ENCODE data around the gene FAM13C.

The FAM13C gene

GRCh38 chr10:59266321-59266720, 96.0 kb downstream of the FAM13C start:
- DNase-seq (ENCODE audit: low spot score): no peak
- no peak overlapping the region for H3K27ac ChIP-seq
- H3K4me3 ChIP-seq: no peak overlapping the region

GRCh38 chr10:59265141-59265540, 97.2 kb downstream of the FAM13C start:
- no peak for DNase-seq (ENCODE audit: low spot score)
- no peak overlapping the region for H3K4me3 ChIP-seq
- no peak overlapping the region for H3K27ac ChIP-seq
- TF ChIP-seq, protein P1, sequence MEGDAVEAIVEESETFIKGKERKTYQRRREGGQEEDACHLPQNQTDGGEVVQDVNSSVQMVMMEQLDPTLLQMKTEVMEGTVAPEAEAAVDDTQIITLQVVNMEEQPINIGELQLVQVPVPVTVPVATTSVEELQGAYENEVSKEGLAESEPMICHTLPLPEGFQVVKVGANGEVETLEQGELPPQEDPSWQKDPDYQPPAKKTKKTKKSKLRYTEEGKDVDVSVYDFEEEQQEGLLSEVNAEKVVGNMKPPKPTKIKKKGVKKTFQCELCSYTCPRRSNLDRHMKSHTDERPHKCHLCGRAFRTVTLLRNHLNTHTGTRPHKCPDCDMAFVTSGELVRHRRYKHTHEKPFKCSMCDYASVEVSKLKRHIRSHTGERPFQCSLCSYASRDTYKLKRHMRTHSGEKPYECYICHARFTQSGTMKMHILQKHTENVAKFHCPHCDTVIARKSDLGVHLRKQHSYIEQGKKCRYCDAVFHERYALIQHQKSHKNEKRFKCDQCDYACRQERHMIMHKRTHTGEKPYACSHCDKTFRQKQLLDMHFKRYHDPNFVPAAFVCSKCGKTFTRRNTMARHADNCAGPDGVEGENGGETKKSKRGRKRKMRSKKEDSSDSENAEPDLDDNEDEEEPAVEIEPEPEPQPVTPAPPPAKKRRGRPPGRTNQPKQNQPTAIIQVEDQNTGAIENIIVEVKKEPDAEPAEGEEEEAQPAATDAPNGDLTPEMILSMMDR (IDR thresholded peaks at IDR 0.05): no peak

More at GRCh38 chr10:59266321-59266720, 96.0 kb downstream of the FAM13C start:
- TF ChIP-seq, protein P1 (IDR thresholded peaks at IDR 0.05): no peak

DNA sequence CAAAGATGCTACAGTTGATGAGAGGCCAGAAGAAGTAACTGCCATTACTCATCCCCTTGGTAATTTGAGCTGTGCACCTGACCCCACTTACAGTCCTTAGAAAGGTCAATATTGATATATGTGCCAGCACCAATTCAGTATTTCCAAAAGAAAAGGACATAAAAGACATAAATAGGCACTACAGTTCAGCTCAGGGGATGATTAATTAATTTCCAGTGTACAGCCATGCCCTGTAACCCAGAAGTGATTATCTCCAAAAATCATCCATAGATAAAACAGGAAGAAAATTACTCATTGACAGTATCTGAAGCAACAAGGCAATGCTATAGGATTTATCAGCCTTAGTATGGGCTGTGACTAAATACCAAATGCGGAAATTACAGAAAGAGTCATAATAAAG, 103.5 kb downstream of the FAM13C start:
- H3K4me3 ChIP-seq: no peak overlapping the region
- TF ChIP-seq, protein P1 (IDR thresholded peaks at IDR 0.05): no peak
- no peak for DNase-seq (ENCODE audit: low spot score)
- no peak overlapping the region for H3K27ac ChIP-seq

GRCh38 chr10:59257224-59257623, 105.1 kb downstream of the FAM13C start:
- Histone ChIP-seq H3K4me3 (no peak overlapping the region), H3K27ac (no peak overlapping the region)
- no peak for DNase-seq (ENCODE audit: low spot score)
- TF ChIP-seq, protein P1 (IDR thresholded peaks at IDR 0.05): no peak

- TF ChIP-seq, protein P1 (IDR thresholded peaks at IDR 0.05): no peak
- Histone ChIP-seq H3K4me3 (no peak overlapping the region), H3K27ac (no peak overlapping the region)
- no peak for DNase-seq (ENCODE audit: low spot score)
Observed at GRCh38 chr10:59255463-59255862, 106.9 kb downstream of the FAM13C start.

DNA sequence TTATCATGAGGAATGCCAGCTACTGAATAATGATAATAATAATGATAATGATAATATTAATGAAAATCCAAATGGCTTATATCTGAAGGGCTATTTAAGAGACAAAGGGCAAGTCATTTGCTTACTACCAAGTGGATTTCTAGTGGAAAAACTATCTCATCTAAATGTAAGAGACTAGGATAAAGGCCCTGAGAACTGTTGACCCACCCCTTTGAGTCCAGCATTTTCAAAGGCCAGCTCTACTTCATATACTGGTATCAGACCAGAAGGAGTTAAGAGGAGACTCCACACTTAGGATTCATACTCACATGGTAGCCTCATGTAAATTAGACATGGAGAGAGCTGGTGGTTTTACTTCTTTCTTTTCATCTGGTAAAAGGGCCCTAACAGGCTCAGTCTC, 109.9 kb downstream of the FAM13C start:
- TF ChIP-seq, protein P1 (IDR thresholded peaks at IDR 0.05): no peak
- no peak overlapping the region for H3K4me3 ChIP-seq
- no peak overlapping the region for H3K27ac ChIP-seq
- DNase-seq (ENCODE audit: low spot score): no peak

DNA sequence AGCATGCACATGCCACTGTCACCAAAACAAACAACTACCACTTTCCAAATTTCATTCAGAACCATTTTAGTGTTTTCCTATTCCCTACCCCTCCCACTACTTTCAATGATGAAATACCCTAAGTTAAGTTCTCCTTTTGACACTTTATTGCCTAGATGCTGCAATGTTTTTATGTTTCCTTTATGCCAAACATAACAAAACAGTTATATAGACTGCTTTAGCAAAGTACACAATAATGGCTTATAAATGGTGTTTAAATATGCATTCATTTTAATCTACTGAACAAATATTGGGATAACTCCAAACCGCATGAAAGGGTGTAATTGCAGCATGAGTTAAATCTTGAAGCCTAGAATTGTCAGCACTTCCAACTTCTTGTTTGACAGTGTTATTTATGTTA, 116.7 kb downstream of the FAM13C start:
- TF ChIP-seq, protein P1 (IDR thresholded peaks at IDR 0.05): no peak
- Histone ChIP-seq H3K4me3 (no peak overlapping the region), H3K27ac (no peak overlapping the region)
- DNase-seq (ENCODE audit: low spot score): no peak
